Neural cell (in vitro differentiated cells): ENCODE measurements around the gene INF2.

ENCODE experiments used
- EP300 ChIP-seq: fragments of 450-650 bp; conservative IDR thresholded peaks from 2 replicates; pipeline ENCODE4 v1.6.1; 2014; ENCODE audit warnings: antibody characterized with exemption, mild to moderate bottlenecking, moderate library complexity; ENCODE audit not compliant: poor library complexity, severe bottlenecking
- MXI1 ChIP-seq: fragments of 450-650 bp; conservative IDR thresholded peaks from 2 replicates; pipeline ENCODE4 v1.6.1; 2014; ENCODE audit warnings: antibody characterized with exemption, mild to moderate bottlenecking; ENCODE audit not compliant: poor library complexity, severe bottlenecking
- RAD21 ChIP-seq: fragments of 450-650 bp; conservative IDR thresholded peaks from 2 replicates; pipeline ENCODE4 v1.6.1; 2014; ENCODE audit warnings: antibody characterized with exemption, mild to moderate bottlenecking, moderate library complexity
- SMC3 ChIP-seq: fragments of 450-650 bp; conservative IDR thresholded peaks from 2 replicates; pipeline ENCODE4 v1.6.1; 2014; ENCODE audit warnings: antibody characterized with exemption, mild to moderate bottlenecking, moderate library complexity; ENCODE audit not compliant: poor library complexity
- TF ChIP-seq, protein P1 (sequence below): fragments of 450-650 bp; IDR thresholded peaks from 2 replicates; pipeline ENCODE4 v1.5.1; 2014; ENCODE audit warnings: antibody characterized with exemption, mild to moderate bottlenecking, moderate library complexity; ENCODE audit not compliant: poor library complexity, severe bottlenecking
- TF ChIP-seq, protein P2 (sequence below): IDR thresholded peaks from 2 replicates; pipeline ENCODE4 v1.6.1; 2012; ENCODE audit warnings: borderline replicate concordance

DNA sequence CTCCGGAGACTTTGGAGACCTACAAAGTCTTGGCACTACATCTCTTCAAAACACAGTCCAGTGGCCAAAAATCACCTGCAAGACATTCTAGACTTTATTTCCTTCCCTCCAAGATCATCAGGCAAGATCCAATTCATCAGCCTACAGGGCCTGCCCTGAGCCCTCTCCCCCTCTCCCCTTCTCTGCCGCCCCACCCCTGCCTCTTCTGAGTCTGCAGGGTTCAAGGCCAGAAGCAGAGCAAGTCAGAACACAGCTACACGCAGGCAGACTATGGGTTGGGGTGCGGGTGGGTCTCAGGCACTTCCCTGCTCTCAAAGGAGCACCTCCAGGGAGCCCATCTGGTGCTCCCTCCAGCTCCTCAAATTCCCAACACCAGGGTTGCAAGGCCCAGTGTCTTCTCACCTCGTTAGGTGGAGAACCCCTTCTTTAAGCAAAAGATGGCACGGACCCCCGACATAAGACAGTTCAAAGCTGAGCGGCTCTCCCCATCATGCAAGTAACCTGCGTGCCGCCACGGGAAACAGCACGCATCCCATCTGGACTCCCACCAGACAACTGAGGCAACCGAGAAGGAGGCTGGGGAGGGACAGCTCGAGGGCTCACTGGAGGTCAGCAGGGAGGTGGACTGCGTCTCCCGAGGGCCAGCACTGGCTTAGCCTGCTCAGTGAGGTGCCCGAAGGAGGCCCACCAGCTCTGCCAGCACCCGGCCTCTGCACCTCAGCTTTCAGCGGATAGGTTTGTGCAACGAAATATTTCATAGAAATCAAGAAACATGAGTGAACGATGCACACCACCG, 5.6 kb upstream of the INF2 start:
- no peak for TF ChIP-seq EP300
- TF ChIP-seq, protein P1, sequence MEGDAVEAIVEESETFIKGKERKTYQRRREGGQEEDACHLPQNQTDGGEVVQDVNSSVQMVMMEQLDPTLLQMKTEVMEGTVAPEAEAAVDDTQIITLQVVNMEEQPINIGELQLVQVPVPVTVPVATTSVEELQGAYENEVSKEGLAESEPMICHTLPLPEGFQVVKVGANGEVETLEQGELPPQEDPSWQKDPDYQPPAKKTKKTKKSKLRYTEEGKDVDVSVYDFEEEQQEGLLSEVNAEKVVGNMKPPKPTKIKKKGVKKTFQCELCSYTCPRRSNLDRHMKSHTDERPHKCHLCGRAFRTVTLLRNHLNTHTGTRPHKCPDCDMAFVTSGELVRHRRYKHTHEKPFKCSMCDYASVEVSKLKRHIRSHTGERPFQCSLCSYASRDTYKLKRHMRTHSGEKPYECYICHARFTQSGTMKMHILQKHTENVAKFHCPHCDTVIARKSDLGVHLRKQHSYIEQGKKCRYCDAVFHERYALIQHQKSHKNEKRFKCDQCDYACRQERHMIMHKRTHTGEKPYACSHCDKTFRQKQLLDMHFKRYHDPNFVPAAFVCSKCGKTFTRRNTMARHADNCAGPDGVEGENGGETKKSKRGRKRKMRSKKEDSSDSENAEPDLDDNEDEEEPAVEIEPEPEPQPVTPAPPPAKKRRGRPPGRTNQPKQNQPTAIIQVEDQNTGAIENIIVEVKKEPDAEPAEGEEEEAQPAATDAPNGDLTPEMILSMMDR = no peak
- no peak for TF ChIP-seq RAD21
- no peak for TF ChIP-seq SMC3
- TF ChIP-seq, protein P2, sequence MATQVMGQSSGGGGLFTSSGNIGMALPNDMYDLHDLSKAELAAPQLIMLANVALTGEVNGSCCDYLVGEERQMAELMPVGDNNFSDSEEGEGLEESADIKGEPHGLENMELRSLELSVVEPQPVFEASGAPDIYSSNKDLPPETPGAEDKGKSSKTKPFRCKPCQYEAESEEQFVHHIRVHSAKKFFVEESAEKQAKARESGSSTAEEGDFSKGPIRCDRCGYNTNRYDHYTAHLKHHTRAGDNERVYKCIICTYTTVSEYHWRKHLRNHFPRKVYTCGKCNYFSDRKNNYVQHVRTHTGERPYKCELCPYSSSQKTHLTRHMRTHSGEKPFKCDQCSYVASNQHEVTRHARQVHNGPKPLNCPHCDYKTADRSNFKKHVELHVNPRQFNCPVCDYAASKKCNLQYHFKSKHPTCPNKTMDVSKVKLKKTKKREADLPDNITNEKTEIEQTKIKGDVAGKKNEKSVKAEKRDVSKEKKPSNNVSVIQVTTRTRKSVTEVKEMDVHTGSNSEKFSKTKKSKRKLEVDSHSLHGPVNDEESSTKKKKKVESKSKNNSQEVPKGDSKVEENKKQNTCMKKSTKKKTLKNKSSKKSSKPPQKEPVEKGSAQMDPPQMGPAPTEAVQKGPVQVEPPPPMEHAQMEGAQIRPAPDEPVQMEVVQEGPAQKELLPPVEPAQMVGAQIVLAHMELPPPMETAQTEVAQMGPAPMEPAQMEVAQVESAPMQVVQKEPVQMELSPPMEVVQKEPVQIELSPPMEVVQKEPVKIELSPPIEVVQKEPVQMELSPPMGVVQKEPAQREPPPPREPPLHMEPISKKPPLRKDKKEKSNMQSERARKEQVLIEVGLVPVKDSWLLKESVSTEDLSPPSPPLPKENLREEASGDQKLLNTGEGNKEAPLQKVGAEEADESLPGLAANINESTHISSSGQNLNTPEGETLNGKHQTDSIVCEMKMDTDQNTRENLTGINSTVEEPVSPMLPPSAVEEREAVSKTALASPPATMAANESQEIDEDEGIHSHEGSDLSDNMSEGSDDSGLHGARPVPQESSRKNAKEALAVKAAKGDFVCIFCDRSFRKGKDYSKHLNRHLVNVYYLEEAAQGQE = no peak
- TF ChIP-seq MXI1 = no peak
